ENCODE measurements around the gene ZC3H18.

DNA sequence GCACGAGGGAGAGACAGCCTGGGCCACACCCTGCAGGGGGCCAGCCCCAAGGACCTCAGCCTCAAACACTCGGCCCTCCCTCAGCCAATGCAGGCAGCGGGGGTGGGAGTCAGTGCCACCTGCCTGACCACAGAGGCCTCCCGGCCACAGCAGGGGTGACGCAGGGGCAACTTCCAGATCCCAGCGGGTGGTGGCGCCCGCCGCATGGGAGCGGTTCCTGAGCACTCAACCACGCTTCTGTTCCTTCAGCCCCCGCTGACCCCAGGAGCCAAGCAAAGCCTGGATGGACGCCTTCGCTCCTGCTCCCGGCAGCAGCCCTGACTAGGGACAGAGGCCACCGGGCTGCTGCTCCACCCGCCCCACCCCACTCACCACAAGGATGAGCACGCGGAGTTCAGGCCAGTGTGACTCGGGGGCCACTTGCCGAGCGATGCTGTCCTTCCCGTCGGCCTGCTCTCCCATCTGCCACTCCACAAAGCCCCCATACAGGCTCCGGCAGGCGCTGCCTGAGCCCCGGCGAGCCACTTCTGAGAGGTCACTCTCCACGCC lies 85.6 kb downstream of the ZC3H18 start:
- TF ChIP-seq, protein P1, sequence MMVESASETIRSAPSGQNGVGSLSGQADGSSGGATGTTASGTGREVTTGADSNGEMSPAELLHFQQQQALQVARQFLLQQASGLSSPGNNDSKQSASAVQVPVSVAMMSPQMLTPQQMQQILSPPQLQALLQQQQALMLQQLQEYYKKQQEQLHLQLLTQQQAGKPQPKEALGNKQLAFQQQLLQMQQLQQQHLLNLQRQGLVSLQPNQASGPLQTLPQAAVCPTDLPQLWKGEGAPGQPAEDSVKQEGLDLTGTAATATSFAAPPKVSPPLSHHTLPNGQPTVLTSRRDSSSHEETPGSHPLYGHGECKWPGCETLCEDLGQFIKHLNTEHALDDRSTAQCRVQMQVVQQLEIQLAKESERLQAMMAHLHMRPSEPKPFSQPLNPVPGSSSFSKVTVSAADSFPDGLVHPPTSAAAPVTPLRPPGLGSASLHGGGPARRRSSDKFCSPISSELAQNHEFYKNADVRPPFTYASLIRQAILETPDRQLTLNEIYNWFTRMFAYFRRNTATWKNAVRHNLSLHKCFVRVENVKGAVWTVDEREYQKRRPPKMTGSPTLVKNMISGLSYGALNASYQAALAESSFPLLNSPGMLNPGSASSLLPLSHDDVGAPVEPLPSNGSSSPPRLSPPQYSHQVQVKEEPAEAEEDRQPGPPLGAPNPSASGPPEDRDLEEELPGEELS (CRISPR knock-in tag; IDR thresholded peaks at IDR 0.05): no peak
- TF ChIP-seq, protein P2, sequence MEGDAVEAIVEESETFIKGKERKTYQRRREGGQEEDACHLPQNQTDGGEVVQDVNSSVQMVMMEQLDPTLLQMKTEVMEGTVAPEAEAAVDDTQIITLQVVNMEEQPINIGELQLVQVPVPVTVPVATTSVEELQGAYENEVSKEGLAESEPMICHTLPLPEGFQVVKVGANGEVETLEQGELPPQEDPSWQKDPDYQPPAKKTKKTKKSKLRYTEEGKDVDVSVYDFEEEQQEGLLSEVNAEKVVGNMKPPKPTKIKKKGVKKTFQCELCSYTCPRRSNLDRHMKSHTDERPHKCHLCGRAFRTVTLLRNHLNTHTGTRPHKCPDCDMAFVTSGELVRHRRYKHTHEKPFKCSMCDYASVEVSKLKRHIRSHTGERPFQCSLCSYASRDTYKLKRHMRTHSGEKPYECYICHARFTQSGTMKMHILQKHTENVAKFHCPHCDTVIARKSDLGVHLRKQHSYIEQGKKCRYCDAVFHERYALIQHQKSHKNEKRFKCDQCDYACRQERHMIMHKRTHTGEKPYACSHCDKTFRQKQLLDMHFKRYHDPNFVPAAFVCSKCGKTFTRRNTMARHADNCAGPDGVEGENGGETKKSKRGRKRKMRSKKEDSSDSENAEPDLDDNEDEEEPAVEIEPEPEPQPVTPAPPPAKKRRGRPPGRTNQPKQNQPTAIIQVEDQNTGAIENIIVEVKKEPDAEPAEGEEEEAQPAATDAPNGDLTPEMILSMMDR (IDR thresholded peaks at IDR 0.05): no peak
- TF ChIP-seq, protein P3, sequence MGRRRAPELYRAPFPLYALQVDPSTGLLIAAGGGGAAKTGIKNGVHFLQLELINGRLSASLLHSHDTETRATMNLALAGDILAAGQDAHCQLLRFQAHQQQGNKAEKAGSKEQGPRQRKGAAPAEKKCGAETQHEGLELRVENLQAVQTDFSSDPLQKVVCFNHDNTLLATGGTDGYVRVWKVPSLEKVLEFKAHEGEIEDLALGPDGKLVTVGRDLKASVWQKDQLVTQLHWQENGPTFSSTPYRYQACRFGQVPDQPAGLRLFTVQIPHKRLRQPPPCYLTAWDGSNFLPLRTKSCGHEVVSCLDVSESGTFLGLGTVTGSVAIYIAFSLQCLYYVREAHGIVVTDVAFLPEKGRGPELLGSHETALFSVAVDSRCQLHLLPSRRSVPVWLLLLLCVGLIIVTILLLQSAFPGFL (CRISPR knock-in tag; IDR thresholded peaks at IDR 0.05; ENCODE audit: borderline replicate concordance): no peak

Measured in WTC11 (cell line).